Activated CD4-positive, alpha-beta T cell treated with anti-CD3 and anti-CD28 coated beads, Interleukin-10, Interleukin-2, amounts not matched to agents 100 ng/mL and 50 ng/mL, durations not matched to agents 16 hours and 8 hours (primary cell): Measurements from ENCODE around the gene IDH3A.

Experiments used
- DNase-seq: peaks from one replicate; pipeline ENCODE4 v3.0.0-alpha.2; 2020

The IDH3A gene

DNA sequence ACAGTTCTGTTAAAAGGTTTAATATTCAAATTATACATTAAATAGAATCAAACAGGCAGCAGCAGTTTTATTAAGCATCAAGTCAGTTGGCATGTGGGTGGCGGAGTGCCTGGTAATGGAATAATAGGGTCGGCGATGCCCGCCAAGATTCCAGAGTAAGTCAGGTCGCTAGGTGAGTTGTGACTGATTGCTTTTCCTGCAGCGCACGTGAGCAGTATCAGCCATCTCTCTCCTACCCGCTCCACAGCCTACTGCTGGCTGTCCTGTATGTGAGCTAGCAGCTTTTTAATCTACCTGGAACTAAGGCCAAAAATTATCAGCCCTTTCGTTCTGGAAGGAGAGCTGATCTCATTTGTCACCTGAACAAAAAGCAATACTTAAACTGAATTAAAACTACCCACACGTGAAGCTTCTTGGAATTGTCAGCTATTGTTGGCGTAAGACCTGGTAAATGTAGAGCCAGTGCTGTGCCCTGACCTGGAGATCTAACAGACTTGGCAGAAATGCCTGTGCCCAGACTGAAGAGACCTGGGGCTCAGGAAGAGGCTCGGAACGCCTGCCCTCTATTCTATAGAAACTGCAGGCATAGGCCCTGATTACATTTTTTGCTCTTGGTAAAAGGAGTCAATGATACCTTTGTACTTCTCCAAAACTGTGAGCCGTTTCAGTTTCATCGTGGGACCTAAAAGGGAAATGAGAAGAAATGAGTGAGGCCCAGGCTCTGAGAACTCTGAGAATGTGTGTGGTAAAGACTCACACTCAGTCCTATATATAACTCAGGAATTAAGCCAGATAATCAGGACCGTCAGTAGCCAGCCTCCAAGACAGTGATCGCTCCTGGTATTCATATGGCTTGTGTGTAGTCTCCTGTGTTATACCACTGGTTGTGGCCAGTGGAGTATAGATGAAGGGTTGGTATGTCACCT, 21.9 kb downstream of the IDH3A start:
- DNase-seq = no peak

- no peak for DNase-seq
Observed at GRCh38 chr15:78171864-78172472, 22.8 kb downstream of the IDH3A start.

GRCh38 chr15:78174401-78174800, 25.2 kb downstream of the IDH3A start:
- peak; percentile 36 for DNase-seq

- DNase-seq = no peak
Observed at GRCh38 chr15:78175330-78175729, 26.2 kb downstream of the IDH3A start.

DNA sequence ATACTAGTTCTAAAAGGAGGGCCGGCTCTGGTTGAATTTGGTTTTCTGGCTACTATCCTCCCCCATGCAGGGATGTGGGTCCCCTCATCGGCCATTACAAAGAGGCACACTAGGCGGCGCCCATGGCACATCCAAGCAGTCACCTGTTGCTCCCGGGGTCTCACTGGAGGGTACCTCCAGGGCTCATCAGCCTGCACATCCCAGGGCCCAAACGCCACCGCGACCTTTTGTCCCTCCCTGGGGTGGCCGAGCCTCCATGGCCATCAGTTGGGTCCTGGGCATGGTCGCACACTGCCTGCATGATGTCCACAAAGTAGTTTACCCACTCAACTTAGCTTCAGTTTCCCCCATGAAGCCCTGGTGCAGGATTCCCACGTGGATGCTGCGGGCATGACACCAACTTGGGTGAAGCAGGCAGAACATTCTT, 28.3 kb downstream of the IDH3A start:
- DNase-seq = peak; percentile 52

DNA sequence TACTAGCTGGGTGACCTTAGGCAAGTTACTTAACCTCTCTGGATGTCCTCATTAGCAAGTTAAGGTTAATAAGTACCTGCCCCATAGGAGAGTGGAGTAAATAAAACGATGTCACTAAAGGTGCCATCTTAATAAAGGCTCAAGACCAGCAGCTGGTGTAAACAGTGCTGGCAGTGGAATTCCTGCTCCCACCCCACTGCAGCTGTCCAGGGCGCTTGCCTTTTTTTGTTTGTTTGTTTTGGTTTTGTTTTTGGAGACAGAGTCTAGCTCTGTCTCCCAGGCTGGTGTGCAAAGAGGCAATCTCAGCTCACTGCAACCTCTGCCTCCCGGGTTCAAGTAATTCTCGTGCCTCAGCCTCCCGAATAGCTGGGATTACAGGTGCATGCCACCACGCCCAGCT, 28.9 kb downstream of the IDH3A start:
- no peak for DNase-seq

- no peak for DNase-seq
Observed at GRCh38 chr15:78179286-78179840, 30.2 kb downstream of the IDH3A start.

- DNase-seq = no peak
Observed at GRCh38 chr15:78179906-78180305, 30.7 kb downstream of the IDH3A start.

GRCh38 chr15:78182336-78182700, 33.2 kb downstream of the IDH3A start:
- DNase-seq = no peak

DNA sequence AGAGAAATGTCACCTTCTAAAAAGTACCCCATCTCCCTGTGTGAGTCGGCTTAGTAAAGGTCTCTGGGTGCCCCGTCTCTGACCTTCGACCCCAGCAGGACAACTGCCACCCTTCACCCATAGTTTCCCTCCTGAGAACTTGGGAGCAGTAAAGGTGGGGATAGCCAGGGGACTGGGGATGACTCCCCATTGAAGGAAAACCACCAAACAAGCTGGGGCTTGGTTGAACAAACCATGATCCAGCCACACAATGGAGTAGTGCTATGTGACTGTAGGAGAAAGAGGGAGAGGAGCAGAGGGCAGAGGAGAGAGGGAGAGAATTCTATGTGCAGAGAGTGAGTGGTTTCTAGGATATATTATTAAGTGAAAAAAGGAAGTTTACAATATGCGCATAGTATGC, 33.7 kb downstream of the IDH3A start:
- no peak for DNase-seq

DNA sequence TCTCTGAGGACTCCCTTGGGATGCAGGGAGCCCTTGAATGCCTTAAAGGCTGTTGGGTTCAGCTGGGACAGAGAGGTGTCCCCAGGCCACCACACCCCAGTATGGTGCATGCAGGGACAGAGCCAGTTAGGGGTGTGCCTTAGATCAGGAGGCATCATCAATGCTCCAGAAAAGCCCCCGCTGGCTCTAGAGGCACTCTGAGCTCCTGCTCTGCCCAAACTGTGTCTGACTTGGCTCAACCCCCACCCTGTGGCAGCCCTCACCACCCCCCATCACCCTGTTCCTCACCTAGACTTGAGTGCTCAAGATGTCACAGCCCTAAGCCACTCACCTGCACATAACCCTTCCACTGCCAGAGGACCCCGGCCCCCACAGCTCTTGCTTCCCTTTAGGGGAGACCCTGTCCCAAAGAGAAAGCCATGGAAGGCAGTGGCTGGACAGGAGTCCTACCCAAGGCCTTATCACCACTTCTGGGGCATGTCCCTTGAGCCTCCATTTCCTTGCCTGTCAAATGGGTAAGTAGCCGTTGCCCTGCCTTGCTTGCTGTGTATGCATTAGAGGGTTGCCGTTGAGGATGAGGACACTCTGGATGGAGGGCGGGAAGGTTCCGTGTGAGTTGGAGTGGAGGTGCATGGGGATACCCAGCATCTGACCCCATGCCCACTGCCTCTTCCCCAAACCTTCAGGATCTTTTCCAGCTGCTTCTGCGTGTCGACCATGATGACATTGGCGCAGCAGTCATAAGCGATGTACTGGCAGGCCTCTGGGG, 43.8 kb downstream of the IDH3A start:
- no peak for DNase-seq

DNA sequence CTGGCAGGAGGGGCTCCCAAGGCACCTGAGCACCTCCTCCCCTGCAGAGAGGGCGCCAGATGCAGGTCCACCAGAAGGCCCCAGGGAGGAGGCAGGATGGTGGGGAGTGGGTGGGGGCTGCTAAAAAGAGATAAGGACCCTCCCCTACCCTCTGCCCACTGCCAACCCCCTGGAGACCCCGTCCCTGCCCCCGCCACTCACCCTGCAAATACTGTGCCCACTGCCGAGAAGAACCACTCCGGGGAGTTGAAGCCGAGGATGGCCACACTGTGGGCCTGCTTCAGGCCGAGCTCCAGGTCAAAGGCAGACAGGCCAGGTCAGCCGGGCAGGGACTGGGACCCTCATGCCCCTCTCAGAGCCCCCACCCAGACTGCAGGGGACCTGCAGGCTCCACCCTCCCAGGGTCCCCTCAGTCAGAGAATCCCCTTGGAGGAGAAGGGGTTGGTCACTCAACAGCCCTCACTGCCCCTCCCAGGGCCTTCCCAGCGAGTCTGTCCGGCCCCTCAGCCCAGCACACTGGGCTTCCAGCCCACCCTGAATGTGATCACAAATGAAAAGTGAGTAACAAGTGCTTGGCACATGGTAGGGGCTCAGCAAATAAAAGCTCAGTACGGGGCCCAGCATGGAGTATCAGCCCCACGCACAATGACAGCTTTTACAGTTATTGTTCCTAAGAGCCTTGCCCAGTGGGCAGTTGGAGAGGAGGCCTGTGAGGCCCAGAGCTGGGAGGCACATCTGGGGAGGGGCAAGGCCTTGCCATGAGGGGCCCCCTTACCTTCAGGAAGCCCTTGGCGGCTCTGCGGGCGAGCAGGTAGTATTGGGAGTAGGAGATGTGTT, 44.8 kb downstream of the IDH3A start:
- no peak for DNase-seq

- no peak for DNase-seq
Observed at GRCh38 chr15:78194568-78194925, 45.4 kb downstream of the IDH3A start.

DNA sequence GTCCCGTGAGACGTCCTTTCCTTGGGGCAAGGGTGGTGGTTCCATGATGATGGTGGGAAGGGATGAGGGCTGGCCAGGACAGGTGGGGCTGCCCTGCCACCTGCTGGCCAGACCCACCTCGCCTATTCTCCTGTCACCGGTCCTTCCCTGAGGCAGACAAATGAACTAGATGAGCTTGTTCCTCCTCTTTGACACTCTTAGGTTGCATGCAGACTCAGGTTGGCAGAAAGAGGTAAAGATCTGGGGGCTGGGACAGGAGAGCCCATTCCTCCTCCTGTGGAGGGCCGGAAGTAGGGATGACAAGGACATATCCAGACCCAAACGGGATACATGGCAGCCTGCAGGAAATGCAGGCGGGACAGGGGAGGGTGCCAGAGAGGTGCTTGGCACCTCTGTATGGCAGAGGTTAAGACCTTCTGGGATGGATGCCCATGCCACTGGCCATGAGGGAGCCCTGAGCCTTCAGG, 46.6 kb downstream of the IDH3A start:
- DNase-seq = peak; percentile 59

- no peak for DNase-seq
Observed at GRCh38 chr15:78197632-78198031, 48.5 kb downstream of the IDH3A start.

DNA sequence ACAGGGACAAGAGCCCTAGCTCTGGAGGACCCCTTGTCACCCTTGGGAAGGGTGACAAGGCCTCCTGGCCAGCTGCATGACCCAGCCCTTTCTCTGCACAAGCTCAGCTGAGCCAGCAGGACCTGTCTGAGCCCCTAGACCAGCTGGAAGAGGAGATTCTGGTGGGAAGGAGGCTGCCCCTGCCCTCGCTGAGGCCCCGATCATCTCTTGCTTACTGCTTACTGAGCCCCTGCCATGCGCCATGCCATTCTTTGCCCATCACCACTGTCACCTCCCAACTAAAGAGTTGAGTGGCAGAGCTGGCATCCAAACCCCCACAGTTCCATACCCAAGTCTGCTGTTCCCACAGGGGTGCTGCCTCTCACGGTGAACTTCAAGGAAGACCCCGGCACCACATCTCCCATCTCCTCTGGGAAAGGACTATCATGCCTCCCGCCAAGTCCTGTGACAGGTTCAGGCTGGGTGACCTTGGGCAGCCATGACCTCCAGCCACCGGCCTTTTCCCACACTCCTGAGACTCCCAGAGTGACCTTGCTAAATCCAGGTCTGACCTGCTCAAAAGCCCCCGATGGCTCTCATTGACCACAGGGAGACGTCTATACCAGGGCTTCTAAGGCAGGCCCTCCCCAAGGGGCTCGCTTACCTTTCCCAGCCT, 51.2 kb downstream of the IDH3A start:
- DNase-seq = no peak

DNA sequence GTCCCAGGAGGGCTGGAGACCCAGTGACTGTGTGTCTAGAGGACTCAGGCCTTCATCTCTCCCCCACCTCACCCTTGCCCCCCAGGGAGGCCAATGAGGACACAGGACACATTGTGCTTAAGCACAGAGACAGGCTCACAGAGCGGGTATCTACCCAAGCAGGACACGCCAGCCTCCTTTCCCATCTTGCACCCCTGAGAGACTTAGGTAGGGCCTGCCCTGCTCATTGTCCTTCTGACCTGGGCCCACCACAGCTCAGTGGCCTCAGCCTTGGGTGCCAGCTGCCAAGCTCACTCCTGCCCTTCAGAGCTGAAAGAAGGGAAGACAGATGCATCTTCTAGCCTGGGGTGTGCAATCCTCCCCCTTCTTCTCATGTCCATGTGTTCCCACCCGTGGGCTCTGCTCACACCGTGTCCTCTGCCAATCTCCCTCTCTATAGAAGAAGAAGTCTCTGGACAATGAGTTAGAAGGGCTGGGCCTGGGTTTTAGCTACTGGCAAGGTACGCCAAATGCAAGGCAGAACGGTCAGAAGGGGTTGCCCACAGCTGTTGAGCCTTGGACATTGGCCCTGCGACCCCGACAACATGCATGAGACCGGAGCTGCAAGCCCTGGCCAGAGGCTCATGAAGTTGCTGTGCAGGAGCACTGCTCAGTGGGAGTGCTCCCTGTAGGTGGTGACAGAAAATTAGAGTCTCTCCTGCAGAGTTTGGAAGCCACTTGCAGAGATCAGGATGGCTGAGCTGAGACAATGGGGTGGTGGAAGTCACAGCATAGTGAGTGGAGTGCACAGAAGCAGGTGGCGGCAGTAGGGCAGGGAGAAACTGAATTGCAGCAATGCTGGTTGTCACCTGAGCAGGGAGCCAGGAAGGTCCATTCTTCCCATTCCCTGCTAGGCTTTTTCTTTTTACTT, 52.4 kb downstream of the IDH3A start:
- DNase-seq = no peak

DNA sequence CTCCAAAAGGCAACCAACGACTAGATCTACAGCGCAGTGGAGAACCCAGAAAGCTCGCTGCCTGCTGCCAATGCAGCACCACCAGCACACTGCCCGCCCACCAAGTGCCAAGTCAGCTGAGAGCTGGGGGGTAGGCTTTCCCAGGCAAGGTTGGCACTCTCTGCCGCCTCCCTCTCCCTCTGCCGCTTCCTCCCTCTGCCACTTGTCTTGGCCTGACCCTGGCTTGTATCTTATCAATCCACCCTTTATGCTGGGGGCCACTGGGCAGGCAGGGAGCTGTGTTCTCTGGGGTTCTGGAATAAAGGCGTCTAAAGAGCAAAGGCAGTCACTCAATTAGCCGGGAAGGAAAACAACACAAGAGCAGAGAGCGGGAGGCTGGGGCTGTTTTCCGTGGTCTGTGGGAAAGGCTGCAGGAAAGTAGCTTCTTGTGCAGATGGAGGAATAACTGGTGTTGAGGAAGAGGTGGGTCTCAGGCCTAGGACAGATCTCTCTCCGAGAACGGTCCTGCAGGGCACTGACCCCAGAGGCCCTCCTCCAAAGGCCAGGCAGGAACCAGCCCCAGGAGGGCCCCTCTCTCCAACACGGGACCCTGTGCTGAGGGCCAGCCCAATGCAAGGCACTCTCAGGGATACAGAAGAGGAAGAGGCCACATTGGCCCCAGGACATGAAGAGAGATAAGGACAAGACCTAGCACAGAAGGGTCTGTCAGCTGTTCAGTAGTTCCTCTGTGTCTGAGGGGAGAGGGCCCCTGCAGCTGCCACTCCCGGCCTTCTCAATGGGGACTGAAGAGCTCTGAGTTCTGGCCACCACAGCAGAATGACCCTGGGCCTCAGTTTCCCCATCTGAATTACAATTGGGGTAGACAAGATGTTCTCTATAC, 54.4 kb downstream of the IDH3A start:
- no peak for DNase-seq
